Endothelial cell of umbilical vein (primary cell): ENCODE data around the gene SIGLEC6.

Experiments used
- CTCF ChIP-seq, 2 donors: IDR thresholded peaks; 1 replicate in 1 of 2; 2 replicates in 1 of 2; pipeline ENCODE4 v1.5.1; 2011; ENCODE audit warnings: low read length in 2 of 2, mild to moderate bottlenecking in 2 of 2, moderate library complexity in 2 of 2, control low read depth in 1 of 2, inconsistent platforms in 1 of 2, low read depth in 1 of 2; ENCODE audit not compliant: insufficient read depth in 1 of 2; ENCODE audit errors: extremely low read depth in 1 of 2
- EZH2 ChIP-seq: IDR thresholded peaks from 2 replicates; pipeline ENCODE4 v1.6.1; 2012; ENCODE audit warnings: borderline replicate concordance, low read depth, mild to moderate bottlenecking, moderate library complexity, low read length, inconsistent platforms; ENCODE audit not compliant: severe bottlenecking
- FOS ChIP-seq: IDR thresholded peaks from 2 replicates; pipeline ENCODE4 v1.6.1; 2011; ENCODE audit warnings: mild to moderate bottlenecking, low read length, moderate library complexity, borderline replicate concordance; ENCODE audit not compliant: insufficient read depth
- GATA2 ChIP-seq: IDR thresholded peaks from 2 replicates; pipeline ENCODE4 v1.7.0; 2011; ENCODE audit warnings: low read depth, mild to moderate bottlenecking, moderate library complexity, mixed read lengths, low read length; ENCODE audit not compliant: insufficient read length, insufficient read depth
- JUN ChIP-seq: IDR thresholded peaks from 2 replicates; pipeline ENCODE4 v1.6.1; 2011; ENCODE audit warnings: borderline replicate concordance, low read depth; ENCODE audit not compliant: insufficient read length, insufficient read depth
- POLR2A ChIP-seq: IDR thresholded peaks from 2 replicates; pipeline ENCODE4 v1.6.1; 2012; ENCODE audit warnings: low read depth, mild to moderate bottlenecking, control low read depth, low read length
- POLR2AphosphoS5 ChIP-seq: IDR thresholded peaks from 2 replicates; pipeline ENCODE4 v1.6.1; 2012; ENCODE audit warnings: low read depth, mild to moderate bottlenecking, control low read depth, low read length, moderate library complexity; ENCODE audit not compliant: insufficient read depth
- TF ChIP-seq, protein P1 (sequence below): IDR thresholded peaks from 2 replicates; pipeline ENCODE4 v1.6.1; 2011; ENCODE audit not compliant: insufficient read depth, insufficient read length

GRCh38 chr19:51535535-51535934, 4.1 kb upstream of the SIGLEC6 start:
- TF ChIP-seq CTCF (IDR thresholded peaks at IDR 0.05; ENCODE audit: extremely low read depth in 1 of 2, insufficient read depth in 1 of 2, low read depth in 1 of 2, low read length in 2 of 2), result no peak
- no peak for TF ChIP-seq POLR2AphosphoS5
- TF ChIP-seq POLR2A, result no peak
- no peak for TF ChIP-seq EZH2
- TF ChIP-seq, protein P1, sequence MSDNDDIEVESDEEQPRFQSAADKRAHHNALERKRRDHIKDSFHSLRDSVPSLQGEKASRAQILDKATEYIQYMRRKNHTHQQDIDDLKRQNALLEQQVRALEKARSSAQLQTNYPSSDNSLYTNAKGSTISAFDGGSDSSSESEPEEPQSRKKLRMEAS, result no peak
- TF ChIP-seq GATA2, result no peak
- no peak for TF ChIP-seq JUN
- TF ChIP-seq FOS, result no peak
